NCI-H2171 (cell line): ENCODE data around the gene ARPC5.
"Not testable (repeated sequence)": the region's sequence is repeated elsewhere in the genome, so short reads cannot be mapped to it uniquely, and the experiment has no call there.

Experiments
- DNase-seq: peaks from one replicate; lab custom pipeline; 2025; lab: John Stamatoyannopoulos, UW

ARPC5 gene

DNA sequence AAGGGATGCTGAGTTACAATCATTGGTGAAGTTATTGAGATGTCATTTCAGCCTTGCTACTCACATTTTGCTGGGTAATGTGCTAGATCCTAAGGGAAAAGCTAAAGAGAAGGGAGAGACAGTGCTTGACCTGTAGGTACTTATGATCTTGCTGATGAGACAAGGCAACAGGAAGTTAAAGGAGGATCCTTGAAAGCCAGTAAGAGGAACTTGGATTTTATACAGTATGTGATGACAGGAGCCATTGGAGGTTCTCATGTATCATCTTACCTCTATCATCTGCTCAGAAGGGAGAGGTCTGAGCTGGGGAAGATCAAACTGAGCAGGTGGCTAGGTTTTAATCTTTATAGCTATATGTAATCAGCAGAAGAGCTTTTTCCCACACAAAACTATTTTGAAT lies 11.2 kb upstream of the ARPC5 start:
- peak; percentile 19 for DNase-seq

GRCh38 chr1:183645531-183645930 lies 9.9 kb upstream of the ARPC5 start:
- DNase-seq: no peak

GRCh38 chr1:183642166-183642565 lies 6.6 kb upstream of the ARPC5 start:
- no peak for DNase-seq

DNA sequence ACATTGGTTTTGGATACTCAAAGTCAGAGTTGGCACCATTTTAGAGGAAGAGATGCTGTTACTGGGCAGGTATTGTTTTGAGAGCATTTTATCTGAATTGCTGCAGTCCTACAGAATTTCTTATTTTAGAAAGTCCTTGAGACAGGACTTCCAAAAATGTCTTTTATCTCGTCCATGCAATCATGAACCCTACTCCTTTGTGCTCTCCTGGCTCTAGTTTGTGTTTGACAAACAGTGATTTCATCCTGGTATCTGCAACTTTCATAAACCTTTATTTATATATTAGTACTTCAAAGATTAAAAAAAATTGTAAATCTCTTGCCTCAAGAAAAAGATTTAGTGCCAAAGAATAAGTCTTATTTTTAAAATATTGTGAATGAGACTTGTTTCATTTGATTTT lies 4.6 kb upstream of the ARPC5 start:
- no peak for DNase-seq

GRCh38 chr1:183638649-183639387 lies 3.2 kb upstream of the ARPC5 start:
- DNase-seq: no peak

- DNase-seq: no peak
Observed at GRCh38 chr1:183636783-183637182, 1.2 kb upstream of the ARPC5 start.

DNA sequence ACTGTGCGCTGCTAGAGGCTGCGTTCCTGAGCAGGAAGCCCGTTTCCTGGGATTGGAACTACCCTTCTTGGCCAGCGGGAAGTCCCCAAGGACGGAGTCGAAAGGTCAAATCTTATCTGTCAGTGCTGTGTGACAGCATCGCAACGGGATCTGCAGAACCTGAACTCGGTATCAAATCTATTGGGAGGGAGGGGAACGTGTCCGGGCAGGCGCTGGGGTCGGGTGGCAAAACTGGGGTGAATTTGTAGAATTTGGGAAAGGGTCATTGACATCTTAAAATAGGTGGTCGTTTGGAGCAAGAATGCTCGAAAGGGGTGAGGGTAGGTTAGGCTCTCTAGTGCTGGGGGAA lies 725 bp upstream of the ARPC5 start:
- no peak for DNase-seq

DNA sequence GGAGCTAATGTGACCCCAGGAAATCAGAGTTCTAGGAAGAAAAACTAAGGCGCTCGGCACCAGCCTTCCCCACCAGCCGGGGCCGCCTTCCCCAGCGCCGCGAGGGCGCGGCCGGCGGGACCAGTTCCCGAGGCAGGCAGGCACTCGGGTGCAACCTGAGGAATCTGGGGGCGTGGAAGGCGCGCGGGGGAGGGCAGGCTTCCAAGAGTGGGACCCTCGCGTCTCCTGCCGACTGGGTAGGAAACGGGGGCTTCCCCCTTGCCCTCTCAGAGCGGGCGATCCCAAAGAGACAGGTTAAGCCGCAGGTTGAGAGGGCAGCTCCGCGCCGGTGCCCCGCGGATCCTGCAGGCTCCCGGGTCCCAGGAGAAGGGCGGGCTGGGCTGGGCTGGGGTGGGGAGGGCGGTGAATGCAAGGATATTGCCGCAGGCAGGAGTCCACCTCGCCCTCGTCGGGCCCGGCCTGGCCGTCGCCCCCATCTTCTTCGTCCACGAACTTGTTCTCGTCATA lies 431 bp downstream of the ARPC5 start:
- DNase-seq: no peak

GRCh38 chr1:183634429-183635065 lies 1.0 kb downstream of the ARPC5 start:
- no peak for DNase-seq

DNA sequence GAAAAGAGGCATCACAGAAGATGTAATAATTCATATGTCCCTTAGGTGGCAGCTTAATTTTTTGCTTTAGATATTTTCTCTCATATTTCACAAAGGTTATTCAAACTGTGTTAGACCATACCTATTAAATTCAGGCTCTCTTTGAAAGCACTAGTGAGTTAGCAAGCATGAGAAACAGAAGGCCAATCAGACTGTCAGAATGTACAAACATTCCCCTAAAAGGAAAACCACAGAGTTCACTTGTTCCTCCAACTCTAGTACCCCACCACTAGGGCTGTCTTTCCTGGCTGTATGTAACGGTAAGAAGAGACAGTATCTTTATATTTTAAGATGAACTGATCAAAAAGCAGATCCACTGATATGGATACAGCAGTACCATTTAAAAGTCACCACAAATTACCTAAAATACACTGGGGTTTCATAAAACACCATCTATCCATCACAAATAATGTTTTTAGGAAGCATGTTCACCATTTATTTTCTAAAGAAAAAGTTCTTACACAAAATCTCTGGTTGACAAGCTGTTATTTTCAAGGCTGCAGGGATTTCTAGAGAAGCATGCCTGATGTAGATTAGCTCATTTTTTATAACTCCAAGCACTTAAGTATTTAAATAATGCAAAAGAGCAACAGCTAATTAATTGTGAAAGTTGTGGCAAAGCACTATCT lies 1.8 kb downstream of the ARPC5 start:
- peak; percentile 33 for DNase-seq

GRCh38 chr1:183632964-183633363 lies 2.6 kb downstream of the ARPC5 start:
- no peak for DNase-seq

DNA sequence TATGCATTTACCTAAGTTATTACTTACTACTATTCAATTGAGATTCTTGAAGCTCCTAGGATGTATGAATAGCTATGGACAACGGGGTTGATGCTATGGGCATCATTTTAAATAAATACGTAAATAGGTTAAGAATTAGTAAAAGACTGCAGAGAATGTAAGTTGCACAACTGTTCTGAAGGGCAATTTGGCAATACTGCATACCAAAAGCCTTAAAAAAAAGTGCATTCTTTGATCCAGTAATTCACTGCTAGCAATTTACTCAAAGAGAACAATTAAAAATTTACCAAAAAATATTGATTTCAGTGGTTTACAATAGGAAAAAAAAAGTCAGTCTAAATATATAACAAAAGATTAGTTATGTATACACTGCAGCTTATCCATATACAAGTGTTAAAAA lies 3.5 kb downstream of the ARPC5 start:
- no peak for DNase-seq

DNA sequence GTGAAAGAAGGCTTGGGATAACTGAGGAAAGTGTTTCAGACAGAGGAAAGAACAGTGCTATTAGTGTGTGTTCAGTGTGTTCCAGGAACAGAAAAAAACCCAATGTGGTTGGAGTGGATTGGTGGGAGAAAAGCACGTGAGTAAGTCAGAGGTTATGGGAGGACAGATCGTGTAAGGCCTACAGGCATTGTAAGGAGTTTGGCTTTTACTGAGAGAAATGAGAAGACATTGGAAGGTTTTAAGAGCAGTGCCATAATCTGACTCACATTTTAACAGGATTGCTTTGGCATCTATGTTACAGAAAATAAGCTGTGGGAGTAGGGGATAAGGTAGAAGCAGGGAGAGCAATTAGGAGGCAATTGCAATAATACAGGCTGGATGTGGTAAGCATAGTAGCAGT lies 4.8 kb downstream of the ARPC5 start:
- no peak for DNase-seq

- DNase-seq: no peak
Observed at GRCh38 chr1:183628537-183628936, 7.0 kb downstream of the ARPC5 start.

DNA sequence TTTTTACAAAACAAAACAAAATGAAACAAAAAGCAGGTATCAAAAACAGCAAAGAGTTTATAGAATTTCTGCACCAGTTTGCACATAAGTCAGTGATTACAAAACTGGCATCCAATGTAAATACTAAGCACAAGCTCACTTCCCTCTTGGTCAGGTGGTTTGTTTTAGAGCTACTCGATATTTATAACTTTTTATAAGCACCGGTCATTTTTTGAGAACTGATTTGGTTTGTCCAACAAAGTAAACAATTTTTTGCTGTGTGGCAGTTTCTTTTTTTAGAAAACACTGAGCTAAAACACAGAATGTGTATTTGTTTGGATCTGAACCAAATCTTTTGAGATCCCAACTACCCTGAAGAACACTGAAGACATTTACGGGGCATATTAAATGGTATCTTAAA lies 9.3 kb downstream of the ARPC5 start:
- not testable (repeated sequence) for DNase-seq

GRCh38 chr1:183622884-183623785 lies 12.4 kb downstream of the ARPC5 start:
- peak; percentile 52 for DNase-seq

GRCh38 chr1:183622013-183622412 lies 13.6 kb downstream of the ARPC5 start:
- no peak for DNase-seq

- DNase-seq: no peak
Observed at GRCh38 chr1:183620311-183620710, 15.3 kb downstream of the ARPC5 start.

DNA sequence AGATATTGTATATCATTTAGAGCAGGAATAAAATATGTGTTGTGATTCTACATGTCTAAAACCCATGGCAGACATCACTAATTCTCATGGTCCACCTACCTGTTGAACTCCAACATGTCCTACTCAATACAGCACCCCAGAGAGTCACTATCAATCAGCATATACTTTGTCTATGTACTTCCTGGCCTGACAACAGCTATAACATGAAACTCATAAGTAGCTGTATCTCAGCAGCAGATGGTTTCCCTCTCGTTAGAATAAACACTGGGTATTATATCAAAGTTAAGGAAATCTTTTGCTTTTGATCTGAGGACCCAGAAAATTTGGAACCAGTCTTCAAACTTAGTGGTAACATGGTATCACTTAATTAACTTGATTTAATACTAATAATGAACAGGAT lies 15.8 kb downstream of the ARPC5 start:
- no peak for DNase-seq

- DNase-seq: not testable (repeated sequence)
Observed at GRCh38 chr1:183618202-183618601, 17.4 kb downstream of the ARPC5 start.

DNA sequence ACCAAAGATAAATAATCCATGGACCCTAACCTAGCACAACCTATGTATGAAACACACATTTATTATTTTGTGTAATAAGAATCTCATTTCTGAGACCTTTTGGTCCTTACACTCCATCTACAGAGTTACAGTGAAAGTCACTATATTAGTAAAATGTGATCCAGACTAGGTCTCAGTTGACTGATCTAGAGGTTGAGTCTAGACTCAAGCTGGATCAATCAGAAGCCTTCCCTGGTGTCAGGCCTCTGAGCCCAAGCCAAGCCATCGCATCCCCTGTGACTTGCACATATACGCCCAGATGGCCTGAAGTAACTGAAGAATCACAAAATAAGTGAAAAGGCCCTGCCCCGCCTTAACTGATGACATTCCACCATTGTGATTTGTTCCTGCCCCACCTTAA lies 22.6 kb downstream of the ARPC5 start:
- not testable (repeated sequence) for DNase-seq

DNA sequence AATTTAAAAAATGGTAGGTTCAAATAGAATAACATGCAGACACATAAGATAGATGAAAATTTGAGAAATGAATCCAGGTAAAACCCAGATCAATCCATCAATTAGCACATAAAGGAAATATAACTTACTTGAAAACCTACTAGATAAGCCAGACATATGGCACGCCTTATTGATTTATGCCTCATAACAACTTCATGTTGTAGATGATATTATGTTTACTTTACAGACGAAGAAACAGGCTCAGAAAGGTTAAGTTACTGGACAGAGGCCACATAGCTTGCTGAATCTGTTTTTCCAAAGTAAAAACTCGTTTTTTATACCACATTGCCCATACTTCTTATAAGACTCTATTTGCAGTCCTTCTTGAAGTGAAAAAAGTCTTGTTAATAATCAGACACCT lies 23.2 kb downstream of the ARPC5 start:
- DNase-seq: no peak
